HG02571 (cell line): Measurements from ENCODE around the gene MCM6.
A peak's percentile ranks its signal among the peaks of the same experiment; 100 is the strongest.
"Not testable (repeated sequence)": the region's sequence is repeated elsewhere in the genome, so short reads cannot be mapped to it uniquely, and the experiment has no call there.

Experiments used
- ATAC-seq: cut with Tn5 transposase; IDR thresholded peaks from one replicate; pipeline ENCODE4 v1.9.1; 2021; ENCODE audit warnings: mild to moderate bottlenecking, moderate library complexity; ENCODE audit not compliant: unreplicated experiment

MCM6 gene

GRCh38 chr2:135876066-135876711 is at the start of gene MCM6:
TSS of gene MCM6 (minus strand) at chr2:135876443. CDS start at chr2:135876365, 78 bp downstream.
- peak; percentile 94 for ATAC-seq

- no peak for ATAC-seq
Observed at GRCh38 chr2:135925571-135925970, 49.3 kb upstream of the MCM6 start.

- ATAC-seq = no peak
Observed at GRCh38 chr2:135916207-135916606, 40.0 kb upstream of the MCM6 start.

- ATAC-seq = no peak
Observed at GRCh38 chr2:135914485-135914884, 38.2 kb upstream of the MCM6 start.

GRCh38 chr2:135913727-135914365 is 37.6 kb upstream of the MCM6 start:
- ATAC-seq = no peak

GRCh38 chr2:135909976-135910375 is 33.7 kb upstream of the MCM6 start:
- ATAC-seq = no peak

- ATAC-seq = no peak
Observed at GRCh38 chr2:135905679-135906078, 29.4 kb upstream of the MCM6 start.

GRCh38 chr2:135904341-135904989 is 28.2 kb upstream of the MCM6 start:
- no peak for ATAC-seq

- ATAC-seq = no peak
Observed at GRCh38 chr2:135903650-135904049, 27.4 kb upstream of the MCM6 start.

- no peak for ATAC-seq
Observed at GRCh38 chr2:135899567-135899966, 23.3 kb upstream of the MCM6 start.

GRCh38 chr2:135898234-135898786 is 22.1 kb upstream of the MCM6 start:
- no peak for ATAC-seq

GRCh38 chr2:135894930-135895329 is 18.7 kb upstream of the MCM6 start:
- no peak for ATAC-seq

- ATAC-seq = no peak
Observed at GRCh38 chr2:135893374-135893794, 17.1 kb upstream of the MCM6 start.

GRCh38 chr2:135890835-135891234 is 14.6 kb upstream of the MCM6 start:
- no peak for ATAC-seq

GRCh38 chr2:135890149-135890548 is 13.9 kb upstream of the MCM6 start:
- no peak for ATAC-seq

GRCh38 chr2:135888587-135888986 is 12.3 kb upstream of the MCM6 start:
- not testable (repeated sequence) for ATAC-seq

GRCh38 chr2:135885709-135886108 is 9.5 kb upstream of the MCM6 start:
- ATAC-seq = no peak

- ATAC-seq = no peak
Observed at GRCh38 chr2:135882415-135882814, 6.2 kb upstream of the MCM6 start.

- ATAC-seq = not testable (repeated sequence)
Observed at GRCh38 chr2:135876770-135877169, 527 bp upstream of the MCM6 start.

- ATAC-seq = peak; percentile 59
Observed at GRCh38 chr2:135875491-135876065, 665 bp downstream of the MCM6 start.

- no peak for ATAC-seq
Observed at GRCh38 chr2:135874777-135875365, 1.4 kb downstream of the MCM6 start.
